SK-N-SH (cell line): ENCODE data around the gene BCL11A. TPM values are rescaled to one million over a fixed set of nuclear protein-coding genes. Genes with fewer than 3 reads are reported as not detected.
A peak's percentile ranks its signal among the peaks of the same experiment; 100 is the strongest.

Source experiments
- CTCF ChIA-PET: fragments of 300-600, 350-600 bp; formaldehyde crosslinking; extraction: SDS; loops from one replicate; lab custom pipeline; 2021; lab: Yijun Ruan, JAX
- POLR2A ChIA-PET: fragments of 350-600 bp; sonication (Branson Sonifier 250); formaldehyde crosslinking; extraction: SDS; loops from one replicate; lab custom pipeline; 2020; ENCODE audit warnings: antibody characterized with exemption, inconsistent platforms; lab: Yijun Ruan, JAX
- DNase-seq: peaks from one replicate; pipeline ENCODE4 v3.0.0; 2012
- H2AFZ ChIP-seq: fragments of 200-600 bp; sonication (generic); 2 replicates; pipeline ENCODE4 v1.8.1; 2016; ENCODE audit warnings: antibody characterized with exemption, mild to moderate bottlenecking, low read depth
- H3F3A ChIP-seq: fragments of 200-600 bp; sonication (generic); replicated peaks from 2 replicates; pipeline ENCODE3; 2016; ENCODE audit warnings: antibody characterized with exemption, mild to moderate bottlenecking; ENCODE audit not compliant: insufficient read depth
- H3K27ac ChIP-seq, 2 experiments: fragments of 200-500 bp in 1 of 2; fragments of 200-600 bp in 1 of 2; sonication (Bioruptor generic) in 1 of 2; sonication (generic), shearing (Covaris generic) in 1 of 2; 2 replicates each; pipeline versions ENCODE4 v1.5.1 to v1.6.1; 2014 to 2016; ENCODE audit warnings: low read depth in 2 of 2, inconsistent platforms in 1 of 2, low read length in 1 of 2, mild to moderate bottlenecking in 1 of 2, mixed read lengths in 1 of 2
- H3K27me3 ChIP-seq: fragments of 200-600 bp; sonication (generic), shearing (Covaris generic); 2 replicates; pipeline ENCODE4 v1.6.1; 2016; ENCODE audit warnings: mixed run types; ENCODE audit not compliant: insufficient read depth
- H3K36me3 ChIP-seq, 2 experiments: fragments of 200-500 bp in 1 of 2; fragments of 200-600 bp in 1 of 2; sonication (Bioruptor generic) in 1 of 2; sonication (generic) in 1 of 2; replicated peaks in 1 of 2; 2 replicates each; pipeline versions ENCODE3 to v1.5.1; 2014 to 2016; ENCODE audit warnings: low read length in 1 of 2, mild to moderate bottlenecking in 1 of 2; ENCODE audit not compliant: insufficient read depth in 2 of 2, control insufficient read depth in 1 of 2
- H3K4me1 ChIP-seq, 2 experiments: fragments of 200-500 bp in 1 of 2; fragments of 200-600 bp in 1 of 2; sonication (Bioruptor generic) in 1 of 2; sonication (generic), shearing (Covaris generic) in 1 of 2; 2 replicates each; pipeline versions ENCODE4 v1.5.1 to v1.6.1; 2014 to 2016; ENCODE audit warnings: low read depth in 1 of 2, low read length in 1 of 2, mixed run types in 1 of 2; ENCODE audit not compliant: insufficient read depth in 2 of 2, control insufficient read depth in 1 of 2
- H3K4me2 ChIP-seq: fragments of 200-600 bp; sonication (generic), shearing (Covaris generic); 2 replicates; pipeline ENCODE4 v1.6.1; 2017; ENCODE audit warnings: mixed run types
- H3K4me3 ChIP-seq, 2 experiments: fragments of 200-500 bp in 1 of 2; fragments of 200-600 bp in 1 of 2; sonication (Bioruptor generic) in 1 of 2; sonication (generic), shearing (Covaris generic) in 1 of 2; 2 replicates each; pipeline versions ENCODE4 v1.5.1 to v1.8.1; 2014 to 2016; ENCODE audit warnings: low read depth in 2 of 2, inconsistent platforms in 1 of 2, low read length in 1 of 2, mild to moderate bottlenecking in 1 of 2, mixed read lengths in 1 of 2, moderate library complexity in 1 of 2
- H3K79me2 ChIP-seq: fragments of 200-600 bp; sonication (generic); 2 replicates; pipeline ENCODE4 v1.8.1; 2017; ENCODE audit warnings: mild to moderate bottlenecking; ENCODE audit not compliant: insufficient read depth
- H3K9ac ChIP-seq: fragments of 200-600 bp; sonication (generic); 2 replicates; pipeline ENCODE4 v1.6.1; 2017; ENCODE audit warnings: mixed run types
- H3K9me2 ChIP-seq: fragments of 200-600 bp; sonication (generic); 2 replicates; pipeline ENCODE4 v1.6.1; 2017; ENCODE audit warnings: mixed run types
- H3K9me3 ChIP-seq: fragments of 200-600 bp; sonication (generic); 2 replicates; pipeline ENCODE4 v1.6.1; 2017; ENCODE audit warnings: mixed run types, mild to moderate bottlenecking, moderate library complexity
- H4K20me1 ChIP-seq: fragments of 200-600 bp; sonication (generic); 2 replicates; pipeline ENCODE4 v1.6.1; 2017; ENCODE audit warnings: mild to moderate bottlenecking, mixed run types; ENCODE audit not compliant: insufficient read depth
- CHD2 ChIP-seq: fragments of 150-350 bp; IDR thresholded peaks from 2 replicates; pipeline ENCODE4 v1.6.1; 2018; ENCODE audit warnings: low read length; ENCODE audit not compliant: partially characterized antibody
- CTCF ChIP-seq: fragments of 200-600 bp; sonication (generic); IDR thresholded peaks from 2 replicates; pipeline ENCODE4 v1.6.1; 2017; ENCODE audit warnings: antibody characterized with exemption, mild to moderate bottlenecking, moderate library complexity
- ELF1 ChIP-seq: IDR thresholded peaks from 2 replicates; pipeline ENCODE4 v1.4.0; 2012
- EP300 ChIP-seq, 2 experiments: IDR thresholded peaks; 2 replicates each; pipeline versions ENCODE4 v1.4.0 to v1.6.1; 2012; ENCODE audit warnings: borderline replicate concordance in 1 of 2, low read depth in 1 of 2, low read length in 1 of 2
- FOSL2 ChIP-seq: IDR thresholded peaks from 2 replicates; pipeline ENCODE4 v1.4.0; 2012; ENCODE audit warnings: low read depth, mild to moderate bottlenecking, moderate library complexity, borderline replicate concordance
- FOXJ3 ChIP-seq: sonication (generic); formaldehyde crosslinking; IDR thresholded peaks from 2 replicates; pipeline ENCODE4 v1.5.1; 2020; ENCODE audit warnings: mild to moderate bottlenecking, missing genetic modification reagents
- FOXM1 ChIP-seq: IDR thresholded peaks from 2 replicates; pipeline ENCODE4 v1.4.0; 2012; ENCODE audit warnings: low read depth, mild to moderate bottlenecking
- JUND ChIP-seq: IDR thresholded peaks from 2 replicates; pipeline ENCODE4 v1.4.0; 2012
- MEF2A ChIP-seq: IDR thresholded peaks from 2 replicates; pipeline ENCODE4 v1.4.0; 2012; ENCODE audit warnings: low read depth, borderline replicate concordance
- MXI1 ChIP-seq: IDR thresholded peaks from 2 replicates; pipeline ENCODE4 v1.6.1; 2012; ENCODE audit warnings: mild to moderate bottlenecking, low read depth, low read length, improper control_type of control experiment
- NFIC ChIP-seq: IDR thresholded peaks from 2 replicates; pipeline ENCODE4 v1.4.0; 2012; ENCODE audit warnings: borderline replicate concordance
- NRF1 ChIP-seq: IDR thresholded peaks from 2 replicates; pipeline ENCODE4 v1.6.1; 2012; ENCODE audit warnings: low read depth, mild to moderate bottlenecking, low read length
- RAD21 ChIP-seq: IDR thresholded peaks from 2 replicates; pipeline ENCODE4 v1.6.1; 2012; ENCODE audit warnings: mild to moderate bottlenecking, low read length
- RCOR1 ChIP-seq: fragments of 150-350 bp; IDR thresholded peaks from 2 replicates; pipeline ENCODE4 v1.6.1; 2017; ENCODE audit warnings: antibody characterized with exemption, low read length
- SIN3A ChIP-seq: IDR thresholded peaks from 2 replicates; pipeline ENCODE4 v1.6.1; 2012; ENCODE audit warnings: low read depth, mild to moderate bottlenecking, low read length, moderate library complexity, borderline replicate concordance
- TAF1 ChIP-seq: IDR thresholded peaks from 2 replicates; pipeline ENCODE4 v1.6.1; 2012; ENCODE audit warnings: low read depth, mild to moderate bottlenecking, low read length, moderate library complexity, borderline replicate concordance
- TCF12 ChIP-seq: IDR thresholded peaks from 2 replicates; pipeline ENCODE4 v1.4.0; 2012
- TEAD4 ChIP-seq: IDR thresholded peaks from 2 replicates; pipeline ENCODE4 v1.4.0; 2012; ENCODE audit warnings: mild to moderate bottlenecking, borderline replicate concordance; ENCODE audit not compliant: insufficient read depth
- YY1 ChIP-seq: IDR thresholded peaks from 2 replicates; pipeline ENCODE4 v1.4.0; 2012; ENCODE audit warnings: low read depth, mild to moderate bottlenecking
- ZBTB33 ChIP-seq: IDR thresholded peaks from 2 replicates; pipeline ENCODE4 v1.4.0; 2012; ENCODE audit warnings: low read depth, borderline replicate concordance
- WGBS: methylation state at CpG from one replicate; pipeline ENCODE4 v1.1.6; 2017; ENCODE audit warnings: low lambda C conversion rate; 5-methylcytosine and 5-hydroxymethylcytosine counted together
- polyA plus RNA-seq, 3 experiments: library from polyadenylated mRNA; depleted of rRNA; stranded (reverse); fragments of >200 nt; gene quantifications; 2 replicates each; pipeline ENCODE4 v1.2.3, GENCODE V29; 2012
- TF ChIP-seq, protein P1 (sequence below): IDR thresholded peaks from 2 replicates; pipeline ENCODE4 v1.4.0; 2012; ENCODE audit warnings: low read depth, borderline replicate concordance

The BCL11A gene
- polyA plus RNA-seq, 1 of the 3 experiments (the other 2 are of a cell fraction), result 1.9 TPM

DNA sequence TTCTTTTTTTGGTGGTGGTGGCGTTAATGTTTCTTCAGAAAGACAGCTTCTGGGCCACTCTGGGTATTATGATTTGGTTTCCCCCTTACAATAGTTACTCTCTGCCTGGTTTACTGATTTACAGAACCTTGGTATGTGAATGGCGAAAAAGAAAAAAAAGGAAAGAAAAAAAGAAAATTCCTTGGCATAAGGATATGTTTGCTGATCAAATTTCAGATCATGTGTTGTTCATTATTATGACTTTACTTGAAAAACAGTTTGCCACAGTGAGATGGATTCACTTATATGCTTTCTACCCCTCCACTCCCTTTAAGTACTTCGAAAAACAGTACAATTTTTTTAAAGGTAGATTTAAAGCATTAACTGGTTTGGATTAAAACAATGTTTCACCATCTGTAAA, 21.0 kb downstream of the BCL11A start:
- Histone ChIP-seq H3K27ac (peak overlapping the region in 1 of 2 experiments; percentile 13; a peak in 2 of 4 replicates), H3K9me2 (no peaks in the 10 kb centered on the region), H3K79me2 (peaks cover 31% of the 10 kb centered on the region; the same call in 1 of the 2 replicates), H2AFZ (no peak overlapping the region; the same call in 1 of the 2 replicates), H3K4me1 (peaks cover 21 to 23% of the 10 kb centered on the region in 2 experiments), H3K4me3 (peak overlapping the region in 1 of 2 experiments; percentile 25; a peak in 1 of 4 replicates), H3K9me3 (no peaks in the 10 kb centered on the region)
- 42% methylated on average over 3 of the region's 3 CpGs for WGBS
- TF ChIP-seq ZBTB33 (no peak), JUND (no peak), FOSL2 (no peak), CHD2 (no peak), CTCF (no peak), RAD21 (no peak), SIN3A (no peak), EP300 (IDR thresholded peaks at IDR 0.05; ENCODE audit: borderline replicate concordance in 1 of 2, low read depth in 1 of 2, low read length in 1 of 2) (no peak), TEAD4 (peak; percentile 21; the same call in 1 of the 2 replicates), TCF12 (peak; percentile 50)
- TF ChIP-seq, protein P1, sequence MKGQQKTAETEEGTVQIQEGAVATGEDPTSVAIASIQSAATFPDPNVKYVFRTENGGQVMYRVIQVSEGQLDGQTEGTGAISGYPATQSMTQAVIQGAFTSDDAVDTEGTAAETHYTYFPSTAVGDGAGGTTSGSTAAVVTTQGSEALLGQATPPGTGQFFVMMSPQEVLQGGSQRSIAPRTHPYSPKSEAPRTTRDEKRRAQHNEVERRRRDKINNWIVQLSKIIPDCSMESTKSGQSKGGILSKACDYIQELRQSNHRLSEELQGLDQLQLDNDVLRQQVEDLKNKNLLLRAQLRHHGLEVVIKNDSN, result no peak
- TF ChIP-seq, all 33 proteins: peak for 2
- no peak overlapping the region for H3K9ac ChIP-seq
- ChIA-PET POLR2A (no interaction called here), CTCF (interaction anchor here (0.6 kb wide), 1 partner anchor 462 kb away, joined by 3 read pairs; no protein-coding TSS in a partner anchor)
- no peaks in the 10 kb centered on the region for H3K27me3 ChIP-seq
- DNase-seq, result no peak
- H3K4me2 ChIP-seq, result peak overlapping the region; percentile 76
- no peaks in the 10 kb centered on the region for H3K36me3 ChIP-seq
- H4K20me1 ChIP-seq, result no peaks in the 10 kb centered on the region
- H3F3A ChIP-seq, result no peaks in the 10 kb centered on the region

DNA sequence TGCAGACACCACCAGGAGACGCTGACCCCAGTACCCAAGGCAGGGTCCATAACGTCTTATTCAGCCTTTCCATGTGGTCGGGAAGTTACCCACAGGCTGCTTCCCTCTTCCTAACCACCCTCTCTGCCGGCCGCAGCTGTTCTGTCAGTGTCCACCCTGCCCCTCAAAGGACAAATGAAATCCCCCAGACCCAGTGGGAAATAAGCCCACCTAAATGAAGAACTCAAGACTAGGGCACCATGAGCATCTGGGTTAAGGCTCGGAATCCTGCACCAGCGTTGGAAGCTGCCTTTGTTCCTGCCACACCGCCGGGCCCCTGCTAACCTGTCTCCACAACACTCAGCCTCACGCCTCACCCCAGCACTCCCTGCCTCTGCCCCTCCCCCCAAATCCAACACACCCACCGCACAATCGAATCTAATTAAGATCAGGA, 21.7 kb downstream of the BCL11A start:
- Histone ChIP-seq H3F3A (no peaks in the 10 kb centered on the region), H3K4me2 (no peak overlapping the region), H3K79me2 (peaks cover 31% of the 10 kb centered on the region; the same call in 1 of the 2 replicates), H4K20me1 (no peaks in the 10 kb centered on the region), H3K9ac (no peak overlapping the region), H3K36me3 (no peaks in the 10 kb centered on the region), H2AFZ (no peak overlapping the region), H3K4me1 (peaks cover 21 to 23% of the 10 kb centered on the region in 2 experiments), H3K4me3 (peak overlapping the region in 1 of 2 experiments; percentile 25; a peak in 1 of 4 replicates), H3K9me3 (no peaks in the 10 kb centered on the region), H3K27ac (no peak overlapping the region), H3K9me2 (no peaks in the 10 kb centered on the region), H3K27me3 (no peaks in the 10 kb centered on the region)
- CTCF ChIA-PET, result interaction anchor here (0.6 kb wide), 1 partner anchor 462 kb away, joined by 3 read pairs; no protein-coding TSS in a partner anchor
- no peak for TF ChIP-seq FOXJ3 (CRISPR knock-in tag)
- TF ChIP-seq, protein P1, result no peak
- TF ChIP-seq YY1, result no peak
- no peak for TF ChIP-seq JUND
- no peak for TF ChIP-seq ELF1
- TF ChIP-seq NRF1, result no peak
- no peak for TF ChIP-seq MEF2A
- no peak for TF ChIP-seq RCOR1
- no peak for TF ChIP-seq FOXM1
- no peak for TF ChIP-seq NFIC
- TF ChIP-seq MXI1, result no peak
- TF ChIP-seq TAF1, result no peak
- 81% methylated on average over 11 of the region's 12 CpGs for WGBS
- DNase-seq, result no peak
- POLR2A ChIA-PET, result no interaction called here
